Effector memory CD4-positive, alpha-beta T cell (primary cell): Measurements from ENCODE around the gene PTRHD1.
"Not testable (repeated sequence)": the region's sequence is repeated elsewhere in the genome, so short reads cannot be mapped to it uniquely, and the experiment has no call there.

Source experiments
- DNase-seq, 3 donors: peaks; one replicate each; pipeline ENCODE4 v3.0.0-alpha.2; 2020
- H3K27ac ChIP-seq: 2 replicates; pipeline ENCODE4 v1.7.0; 2013; ENCODE audit warnings: mild to moderate bottlenecking, low read length, moderate library complexity; ENCODE audit not compliant: insufficient read depth, poor library complexity, severe bottlenecking
- H3K27me3 ChIP-seq: replicated peaks from 2 replicates; pipeline ENCODE4 v1.7.0; 2013; ENCODE audit warnings: mild to moderate bottlenecking, low read length; ENCODE audit not compliant: insufficient read depth, control insufficient read depth, poor library complexity, severe bottlenecking
- H3K36me3 ChIP-seq: 2 replicates; pipeline ENCODE4 v1.7.0; 2013; ENCODE audit warnings: mild to moderate bottlenecking, low read length, moderate library complexity; ENCODE audit not compliant: control insufficient read depth, insufficient read depth
- H3K4me1 ChIP-seq: 2 replicates; pipeline ENCODE4 v1.7.0; 2013; ENCODE audit warnings: low read length, mild to moderate bottlenecking; ENCODE audit not compliant: control insufficient read depth, insufficient read depth, poor library complexity, severe bottlenecking
- H3K4me3 ChIP-seq: 2 replicates; pipeline ENCODE4 v1.7.0; 2013; ENCODE audit warnings: low read length, low read depth, mild to moderate bottlenecking; ENCODE audit not compliant: insufficient read depth, poor library complexity, severe bottlenecking
- H3K9me3 ChIP-seq: 2 replicates; pipeline ENCODE4 v1.7.0; 2013; ENCODE audit warnings: mild to moderate bottlenecking, low read length, moderate library complexity; ENCODE audit not compliant: control insufficient read depth

PTRHD1 gene

GRCh38 chr2:24836206-24836605, 43.0 kb upstream of the PTRHD1 start:
- H3K27me3 ChIP-seq = no peaks in the 10 kb centered on the region
- no peak for DNase-seq
- no peak overlapping the region for H3K4me3 ChIP-seq
- H3K4me1 ChIP-seq = no peaks in the 10 kb centered on the region
- no peak overlapping the region for H3K27ac ChIP-seq
- no peaks in the 10 kb centered on the region for H3K9me3 ChIP-seq
- peaks cover 31% of the 10 kb centered on the region for H3K36me3 ChIP-seq

- H3K36me3 ChIP-seq = peaks cover 29% of the 10 kb centered on the region
- H3K4me3 ChIP-seq, H3K9me3 ChIP-seq, H3K4me1 ChIP-seq, H3K27ac ChIP-seq, DNase-seq, H3K27me3 ChIP-seq: not testable (repeated sequence)
These were observed 42.2 kb upstream of the PTRHD1 start for GRCh38 chr2:24835411-24835810.

GRCh38 chr2:24834733-24835395, 41.7 kb upstream of the PTRHD1 start:
- H3K36me3 ChIP-seq = peaks cover 28% of the 10 kb centered on the region
- H3K27ac ChIP-seq = no peak overlapping the region
- DNase-seq = no peak
- no peaks in the 10 kb centered on the region for H3K4me1 ChIP-seq
- no peak overlapping the region for H3K4me3 ChIP-seq
- H3K9me3 ChIP-seq = no peaks in the 10 kb centered on the region
- no peaks in the 10 kb centered on the region for H3K27me3 ChIP-seq

GRCh38 chr2:24833821-24834732, 40.9 kb upstream of the PTRHD1 start:
- no peaks in the 10 kb centered on the region for H3K27me3 ChIP-seq
- peaks cover 28% of the 10 kb centered on the region for H3K36me3 ChIP-seq
- H3K4me1 ChIP-seq = no peaks in the 10 kb centered on the region
- H3K9me3 ChIP-seq = no peaks in the 10 kb centered on the region
- DNase-seq = no peak
- H3K27ac ChIP-seq = no peak overlapping the region
- no peak overlapping the region for H3K4me3 ChIP-seq

- peaks cover 28% of the 10 kb centered on the region for H3K36me3 ChIP-seq
- no peak overlapping the region for H3K27ac ChIP-seq
- no peak overlapping the region for H3K4me3 ChIP-seq
- no peaks in the 10 kb centered on the region for H3K9me3 ChIP-seq
- no peak for DNase-seq
- H3K4me1 ChIP-seq = no peaks in the 10 kb centered on the region
- H3K27me3 ChIP-seq = no peaks in the 10 kb centered on the region
These were observed 39.9 kb upstream of the PTRHD1 start for GRCh38 chr2:24832931-24833701.

- Histone ChIP-seq H3K27ac (no peak overlapping the region), H3K9me3 (no peaks in the 10 kb centered on the region), H3K4me1 (no peaks in the 10 kb centered on the region), H3K36me3 (peaks cover 28% of the 10 kb centered on the region), H3K27me3 (no peaks in the 10 kb centered on the region), H3K4me3 (no peak overlapping the region)
- DNase-seq = no peak
These were observed 39.3 kb upstream of the PTRHD1 start for GRCh38 chr2:24832521-24832920.

GRCh38 chr2:24832073-24832461, 38.9 kb upstream of the PTRHD1 start:
- no peak for DNase-seq
- H3K27ac ChIP-seq = no peak overlapping the region
- H3K9me3 ChIP-seq = no peaks in the 10 kb centered on the region
- no peak overlapping the region for H3K4me3 ChIP-seq
- H3K36me3 ChIP-seq = peaks cover 28% of the 10 kb centered on the region
- H3K27me3 ChIP-seq = no peaks in the 10 kb centered on the region
- no peaks in the 10 kb centered on the region for H3K4me1 ChIP-seq

GRCh38 chr2:24831221-24832072, 38.3 kb upstream of the PTRHD1 start:
- Histone ChIP-seq H3K9me3 (no peaks in the 10 kb centered on the region), H3K4me3 (no peak overlapping the region), H3K36me3 (peaks cover 22% of the 10 kb centered on the region), H3K27ac (no peak overlapping the region), H3K27me3 (no peaks in the 10 kb centered on the region), H3K4me1 (no peaks in the 10 kb centered on the region)
- no peak for DNase-seq

GRCh38 chr2:24830786-24831185, 37.6 kb upstream of the PTRHD1 start:
- H3K27ac ChIP-seq = no peak overlapping the region
- DNase-seq = no peak
- H3K4me3 ChIP-seq = no peak overlapping the region
- H3K36me3 ChIP-seq = peaks cover 15% of the 10 kb centered on the region
- no peaks in the 10 kb centered on the region for H3K27me3 ChIP-seq
- H3K4me1 ChIP-seq = no peaks in the 10 kb centered on the region
- H3K9me3 ChIP-seq = no peaks in the 10 kb centered on the region
